ENCODE measurements around the gene WDR5.

DNA sequence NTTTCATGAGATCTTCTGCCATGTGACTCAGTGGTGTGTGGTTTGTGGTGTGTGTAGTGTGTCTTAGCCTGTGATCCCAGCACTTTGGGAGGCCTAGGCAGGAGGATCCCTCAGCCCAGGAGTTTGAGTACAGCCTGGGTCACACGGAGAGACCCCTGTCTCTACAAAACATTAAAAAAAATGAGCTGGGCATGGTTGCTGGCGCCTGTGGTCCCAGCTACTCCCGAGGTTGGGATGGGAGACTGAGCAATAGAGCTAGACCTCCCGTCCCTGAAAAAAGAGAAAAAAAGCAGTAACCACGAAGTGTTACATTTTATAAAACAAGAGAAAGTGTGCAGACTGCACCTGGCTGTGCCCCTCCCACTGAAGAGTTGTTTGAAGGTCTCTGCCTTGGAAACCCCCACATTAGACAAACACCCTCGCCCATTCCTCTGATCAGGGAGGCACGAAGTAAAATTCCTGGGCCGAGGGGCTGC is 49.7 kb downstream of the WDR5 start:
- TF ChIP-seq POLR2AphosphoS5 (IDR thresholded peaks at IDR 0.05) (no peak), CTCF (IDR thresholded peaks at IDR 0.05 in 8 of 11, conservative IDR thresholded peaks at IDR 0.05 in 3 of 11) (no peak)

All from spleen (tissue), 7 donors.